ENCODE measurements around the gene UST. TPM values are rescaled to one million over a fixed set of nuclear protein-coding genes. Genes with fewer than 3 reads are reported as not detected.

Gene UST
- polyA plus RNA-seq, 1 experiment: 21.4 TPM

- Histone ChIP-seq H3K27me3 (ENCODE audit: control insufficient read depth, insufficient read depth, low read length) (no peaks in the 10 kb centered on the region), H3K9me3 (ENCODE audit: control insufficient read depth, insufficient read depth, low read length) (no peaks in the 10 kb centered on the region), H3K27ac (ENCODE audit: low read depth, low read length) (no peak overlapping the region), H3K4me3 (ENCODE audit: low read depth, low read length) (no peak overlapping the region)
- ChIA-PET POLR2A (no interaction called here), CTCF (interaction anchor here (1.5 kb wide), 1 partner anchor 405 kb away, joined by 5 read pairs; no protein-coding TSS in a partner anchor)
- TF ChIP-seq CTCF (IDR thresholded peaks at IDR 0.05; ENCODE audit: low read depth, low read length): no peak
- DNase-seq (ENCODE audit: low read depth, low spot score): no peak
Observed at GRCh38 chr6:148983101-148983761, 236.4 kb downstream of the UST start.

- ChIA-PET POLR2A (no interaction called here), CTCF (no interaction called here)
- Histone ChIP-seq H3K9me3 (ENCODE audit: control insufficient read depth, insufficient read depth, low read length) (no peaks in the 10 kb centered on the region), H3K4me3 (ENCODE audit: low read depth, low read length) (no peak overlapping the region), H3K27ac (ENCODE audit: low read depth, low read length) (no peak overlapping the region), H3K27me3 (ENCODE audit: control insufficient read depth, insufficient read depth, low read length) (no peaks in the 10 kb centered on the region)
- DNase-seq (ENCODE audit: low read depth, low spot score): peak; percentile 66
- TF ChIP-seq CTCF (IDR thresholded peaks at IDR 0.05; ENCODE audit: low read depth, low read length): no peak
Observed at GRCh38 chr6:148983966-148984365, 237.1 kb downstream of the UST start.

GRCh38 chr6:148984531-148985056, 237.8 kb downstream of the UST start:
- no peak for TF ChIP-seq CTCF (IDR thresholded peaks at IDR 0.05; ENCODE audit: low read depth, low read length)
- H3K27ac ChIP-seq (ENCODE audit: low read depth, low read length): peak overlapping the region; percentile 22
- ChIA-PET CTCF (no interaction called here), POLR2A (interaction anchor here (1.1 kb wide), 1 partner anchor 16 kb away, joined by 4 read pairs; no protein-coding TSS in a partner anchor)
- H3K4me3 ChIP-seq (ENCODE audit: low read depth, low read length): no peak overlapping the region
- no peaks in the 10 kb centered on the region for H3K27me3 ChIP-seq (ENCODE audit: control insufficient read depth, insufficient read depth, low read length)
- DNase-seq (ENCODE audit: low read depth, low spot score): no peak
- H3K9me3 ChIP-seq (ENCODE audit: control insufficient read depth, insufficient read depth, low read length): no peaks in the 10 kb centered on the region

GRCh38 chr6:148985499-148985898, 238.7 kb downstream of the UST start:
- Histone ChIP-seq H3K27me3 (ENCODE audit: control insufficient read depth, insufficient read depth, low read length) (no peaks in the 10 kb centered on the region), H3K4me3 (ENCODE audit: low read depth, low read length) (no peak overlapping the region), H3K9me3 (ENCODE audit: control insufficient read depth, insufficient read depth, low read length) (no peaks in the 10 kb centered on the region), H3K27ac (ENCODE audit: low read depth, low read length) (no peak overlapping the region)
- no peak for DNase-seq (ENCODE audit: low read depth, low spot score)
- TF ChIP-seq CTCF (IDR thresholded peaks at IDR 0.05; ENCODE audit: low read depth, low read length): no peak
- ChIA-PET POLR2A (interaction anchor here (1.1 kb wide), 1 partner anchor 17 kb away, joined by 4 read pairs; no protein-coding TSS in a partner anchor), CTCF (no interaction called here)

GRCh38 chr6:148986608-148987007, 239.8 kb downstream of the UST start:
- Histone ChIP-seq H3K27me3 (ENCODE audit: control insufficient read depth, insufficient read depth, low read length) (no peaks in the 10 kb centered on the region), H3K4me3 (ENCODE audit: low read depth, low read length) (no peak overlapping the region), H3K9me3 (ENCODE audit: control insufficient read depth, insufficient read depth, low read length) (no peaks in the 10 kb centered on the region), H3K27ac (ENCODE audit: low read depth, low read length) (no peak overlapping the region)
- no peak for TF ChIP-seq CTCF (IDR thresholded peaks at IDR 0.05; ENCODE audit: low read depth, low read length)
- POLR2A ChIA-PET: no interaction called here
- no peak for DNase-seq (ENCODE audit: low read depth, low spot score)
- CTCF ChIA-PET: interaction anchor here (1.0 kb wide), 1 partner anchor 13 kb away, joined by 3 read pairs; no protein-coding TSS in a partner anchor

Measured in AG04450 (cell line).